IPS-11a (cell line): Measurements from ENCODE around the gene SIVA1.

Experiments
- H3K4me3 ChIP-seq: one replicate; pipeline ENCODE4 v1.5.1; 2013; ENCODE audit warnings: low read depth, low read length, control low read depth

Gene SIVA1

GRCh38 chr14:104770851-104771272 is 17.9 kb downstream of the SIVA1 start:
- no peak overlapping the region for H3K4me3 ChIP-seq

GRCh38 chr14:104771374-104771773 is 18.4 kb downstream of the SIVA1 start:
- H3K4me3 ChIP-seq: no peak overlapping the region

GRCh38 chr14:104771918-104772706 is 19.2 kb downstream of the SIVA1 start:
- H3K4me3 ChIP-seq: no peak overlapping the region

- no peak overlapping the region for H3K4me3 ChIP-seq
Measured at GRCh38 chr14:104772707-104773504, 20.0 kb downstream of the SIVA1 start.

GRCh38 chr14:104773505-104774452 is 20.8 kb downstream of the SIVA1 start:
- no peak overlapping the region for H3K4me3 ChIP-seq

- H3K4me3 ChIP-seq: no peak overlapping the region
Measured at GRCh38 chr14:104774453-104775072, 21.6 kb downstream of the SIVA1 start.

GRCh38 chr14:104775073-104775489 is 22.1 kb downstream of the SIVA1 start:
- no peak overlapping the region for H3K4me3 ChIP-seq

- no peak overlapping the region for H3K4me3 ChIP-seq
Measured at GRCh38 chr14:104776481-104776880, 23.5 kb downstream of the SIVA1 start.

- H3K4me3 ChIP-seq: no peak overlapping the region
Measured at GRCh38 chr14:104776961-104777807, 24.2 kb downstream of the SIVA1 start.

GRCh38 chr14:104777808-104778249 is 24.9 kb downstream of the SIVA1 start:
- no peak overlapping the region for H3K4me3 ChIP-seq

GRCh38 chr14:104778694-104779331 is 25.9 kb downstream of the SIVA1 start:
- H3K4me3 ChIP-seq: no peak overlapping the region

GRCh38 chr14:104779776-104780512 is 27.0 kb downstream of the SIVA1 start:
- no peak overlapping the region for H3K4me3 ChIP-seq

GRCh38 chr14:104780513-104781030 is 27.6 kb downstream of the SIVA1 start:
- no peak overlapping the region for H3K4me3 ChIP-seq

GRCh38 chr14:104781271-104782077 is 28.5 kb downstream of the SIVA1 start:
- H3K4me3 ChIP-seq: no peak overlapping the region

- H3K4me3 ChIP-seq: no peak overlapping the region
Measured at GRCh38 chr14:104782086-104782807, 29.3 kb downstream of the SIVA1 start.

- no peak overlapping the region for H3K4me3 ChIP-seq
Measured at GRCh38 chr14:104782808-104783139, 29.8 kb downstream of the SIVA1 start.
